RWPE2 (cell line): Measurements from ENCODE around the gene TBCE.

Experiments used
- ATAC-seq: fragments of 200-7000 bp; cut with Tn5 transposase; 3 replicates; pipeline ENCODE4 v1.9.1; 2021; ENCODE audit warnings: low read depth
- DNase-seq: peaks from one replicate; pipeline ENCODE4 v3.0.0-alpha.2; 2020; ENCODE audit warnings: low spot score
- H3K27ac ChIP-seq: fragments of 450-650 bp; 2 replicates; pipeline ENCODE4 v1.5.1; 2017; ENCODE audit warnings: mild to moderate bottlenecking; ENCODE audit not compliant: poor library complexity, severe bottlenecking
- H3K27me3 ChIP-seq: fragments of 250-450 bp; sonication (Bioruptor Pico); 2 replicates; pipeline ENCODE4 v1.5.1; 2021; ENCODE audit warnings: mild to moderate bottlenecking, moderate library complexity; ENCODE audit not compliant: insufficient read depth, poor library complexity, severe bottlenecking
- H3K36me3 ChIP-seq: fragments of 250-450 bp; sonication (Bioruptor Pico); 2 replicates; pipeline ENCODE4 v1.5.1; 2020; ENCODE audit warnings: low read depth, mild to moderate bottlenecking, moderate library complexity
- H3K4me1 ChIP-seq: fragments of 250-450 bp; sonication (Bioruptor Pico); 2 replicates; pipeline ENCODE4 v1.5.1; 2021; ENCODE audit warnings: mild to moderate bottlenecking, moderate library complexity; ENCODE audit not compliant: insufficient read depth, poor library complexity, severe bottlenecking
- H3K4me3 ChIP-seq: fragments of 250-450 bp; sonication (Bioruptor Pico); 2 replicates; pipeline ENCODE4 v1.5.1; 2021; ENCODE audit warnings: mild to moderate bottlenecking, moderate library complexity; ENCODE audit not compliant: severe bottlenecking
- H3K9me3 ChIP-seq: fragments of 250-450 bp; sonication (Bioruptor Pico); 2 replicates; pipeline ENCODE4 v1.5.1; 2021; ENCODE audit warnings: mild to moderate bottlenecking, moderate library complexity; ENCODE audit not compliant: severe bottlenecking
- TF ChIP-seq, protein P1 (sequence below): fragments of 450-650 bp; IDR thresholded peaks from one replicate; pipeline ENCODE4 v1.5.1; 2017; ENCODE audit warnings: mild to moderate bottlenecking, moderate library complexity; ENCODE audit not compliant: poor library complexity, severe bottlenecking

The TBCE gene

DNA sequence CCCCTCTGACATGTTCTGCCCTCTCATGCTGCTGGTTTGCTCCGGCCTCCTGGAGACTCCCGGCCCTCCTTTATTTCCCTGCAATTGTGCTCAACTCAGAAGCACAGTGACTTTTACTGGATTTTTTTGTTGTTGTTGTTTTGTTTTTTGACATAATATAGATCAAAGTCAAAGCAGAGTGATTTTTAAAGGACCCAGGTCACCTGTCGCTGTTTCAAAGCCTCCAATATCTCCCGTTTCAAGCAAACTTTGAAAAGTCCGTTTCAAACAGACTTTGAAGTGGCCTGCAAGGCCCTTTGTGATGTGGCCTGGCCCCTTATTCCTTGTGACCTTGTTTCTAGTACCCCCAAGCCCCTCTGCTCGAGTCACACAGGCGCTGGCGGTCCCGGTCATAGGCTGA is 58.1 kb downstream of the TBCE start:
- no peak overlapping the region for H3K27ac ChIP-seq
- H3K9me3 ChIP-seq: no peaks in the 10 kb centered on the region
- H3K4me1 ChIP-seq: no peaks in the 10 kb centered on the region
- no peak overlapping the region for H3K4me3 ChIP-seq
- no peak for DNase-seq
- no peak for ATAC-seq
- TF ChIP-seq, protein P1, sequence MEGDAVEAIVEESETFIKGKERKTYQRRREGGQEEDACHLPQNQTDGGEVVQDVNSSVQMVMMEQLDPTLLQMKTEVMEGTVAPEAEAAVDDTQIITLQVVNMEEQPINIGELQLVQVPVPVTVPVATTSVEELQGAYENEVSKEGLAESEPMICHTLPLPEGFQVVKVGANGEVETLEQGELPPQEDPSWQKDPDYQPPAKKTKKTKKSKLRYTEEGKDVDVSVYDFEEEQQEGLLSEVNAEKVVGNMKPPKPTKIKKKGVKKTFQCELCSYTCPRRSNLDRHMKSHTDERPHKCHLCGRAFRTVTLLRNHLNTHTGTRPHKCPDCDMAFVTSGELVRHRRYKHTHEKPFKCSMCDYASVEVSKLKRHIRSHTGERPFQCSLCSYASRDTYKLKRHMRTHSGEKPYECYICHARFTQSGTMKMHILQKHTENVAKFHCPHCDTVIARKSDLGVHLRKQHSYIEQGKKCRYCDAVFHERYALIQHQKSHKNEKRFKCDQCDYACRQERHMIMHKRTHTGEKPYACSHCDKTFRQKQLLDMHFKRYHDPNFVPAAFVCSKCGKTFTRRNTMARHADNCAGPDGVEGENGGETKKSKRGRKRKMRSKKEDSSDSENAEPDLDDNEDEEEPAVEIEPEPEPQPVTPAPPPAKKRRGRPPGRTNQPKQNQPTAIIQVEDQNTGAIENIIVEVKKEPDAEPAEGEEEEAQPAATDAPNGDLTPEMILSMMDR: no peak
- H3K27me3 ChIP-seq: no peaks in the 10 kb centered on the region
- no peaks in the 10 kb centered on the region for H3K36me3 ChIP-seq

DNA sequence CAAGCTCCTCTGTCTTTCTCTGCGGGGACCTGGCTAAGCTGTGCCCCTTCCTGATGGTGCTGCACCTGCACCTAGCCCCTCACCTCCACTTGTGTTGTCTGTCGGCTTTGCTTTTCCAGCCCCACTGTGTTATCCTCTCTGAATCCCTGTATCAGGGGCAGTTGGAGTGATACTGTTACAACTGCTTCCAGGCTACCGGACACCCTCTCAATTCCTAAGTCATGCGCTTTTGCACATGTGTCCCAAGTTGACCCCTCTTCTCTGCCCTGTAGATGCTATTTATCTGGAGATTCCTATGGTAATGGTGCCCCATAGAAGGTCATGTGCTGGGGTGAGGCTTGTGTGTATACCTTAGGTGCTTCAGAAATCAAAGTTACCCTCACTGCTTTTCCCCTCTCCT is 58.9 kb downstream of the TBCE start:
- Histone ChIP-seq H3K36me3 (no peaks in the 10 kb centered on the region), H3K27me3 (no peaks in the 10 kb centered on the region), H3K4me3 (no peak overlapping the region), H3K9me3 (no peaks in the 10 kb centered on the region), H3K27ac (no peak overlapping the region), H3K4me1 (no peaks in the 10 kb centered on the region)
- TF ChIP-seq, protein P1: no peak
- ATAC-seq (no peak), DNase-seq (no peak)

DNA sequence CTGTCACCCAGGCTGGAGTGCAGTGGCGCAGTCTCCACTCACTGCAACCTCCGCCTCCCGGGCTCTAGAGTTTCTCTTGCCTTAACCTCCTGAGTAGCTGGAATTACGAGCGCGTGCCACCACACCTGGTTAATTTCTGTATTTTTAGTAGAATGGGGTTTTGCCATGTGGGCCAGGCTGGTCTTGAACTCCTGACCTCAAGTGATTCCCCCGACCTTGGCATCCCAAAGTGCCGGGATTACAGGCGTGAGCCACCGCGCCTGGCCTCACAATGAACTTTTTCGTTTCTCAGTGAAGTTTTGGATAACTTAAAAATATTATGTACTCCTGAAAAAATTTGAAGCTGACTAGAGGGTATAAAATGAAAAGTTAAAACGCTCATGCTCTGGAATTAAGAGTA is 59.5 kb downstream of the TBCE start:
- H3K27me3 ChIP-seq: no peaks in the 10 kb centered on the region
- DNase-seq (no peak), ATAC-seq (no peak)
- H3K27ac ChIP-seq: no peak overlapping the region
- H3K36me3 ChIP-seq: no peaks in the 10 kb centered on the region
- no peaks in the 10 kb centered on the region for H3K4me1 ChIP-seq
- no peak overlapping the region for H3K4me3 ChIP-seq
- H3K9me3 ChIP-seq: no peaks in the 10 kb centered on the region
- TF ChIP-seq, protein P1: no peak

DNA sequence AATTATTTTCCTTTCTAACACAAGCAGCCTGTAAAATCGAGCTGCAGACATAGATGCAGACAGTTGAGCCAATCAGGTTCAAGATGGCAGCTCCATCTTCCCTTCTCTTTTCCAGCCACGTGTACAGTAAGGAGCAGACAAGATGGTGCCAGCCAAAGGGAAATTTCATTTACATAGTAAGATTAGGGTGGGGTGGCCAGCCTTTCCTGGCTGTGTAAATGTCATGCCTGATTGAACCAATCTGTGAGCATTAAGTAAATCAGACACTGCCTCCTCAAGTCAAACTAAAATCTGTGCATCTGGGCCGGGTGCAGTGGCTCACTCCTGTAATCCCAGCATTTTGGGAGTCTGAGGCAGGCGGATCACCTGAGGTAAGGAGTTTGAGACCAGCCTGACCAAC is 60.2 kb downstream of the TBCE start:
- TF ChIP-seq, protein P1: no peak
- Histone ChIP-seq H3K27me3 (no peaks in the 10 kb centered on the region), H3K4me1 (no peaks in the 10 kb centered on the region), H3K36me3 (no peaks in the 10 kb centered on the region), H3K9me3 (no peaks in the 10 kb centered on the region), H3K27ac (no peak overlapping the region), H3K4me3 (no peak overlapping the region)
- DNase-seq (no peak), ATAC-seq (no peak)

DNA sequence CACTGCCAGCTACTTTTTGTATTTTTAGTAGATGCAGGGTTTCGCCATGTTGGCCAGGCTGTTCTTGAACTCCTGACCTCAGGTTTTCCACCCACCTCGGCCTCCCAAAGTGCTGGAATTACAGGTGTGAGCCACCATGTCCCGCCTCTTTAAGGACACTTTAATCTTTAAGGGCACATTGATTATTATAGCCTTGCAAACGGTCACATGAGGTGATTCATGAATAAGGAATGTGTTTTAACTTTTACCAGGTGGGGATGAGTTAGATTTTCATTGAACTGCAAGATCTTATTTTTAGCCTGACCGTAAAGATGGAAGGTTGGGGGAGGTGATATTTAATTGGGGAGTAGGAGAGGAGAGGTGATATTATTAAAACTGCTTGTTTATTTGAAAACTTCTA is 61.9 kb downstream of the TBCE start:
- no peak for DNase-seq
- no peak overlapping the region for H3K4me3 ChIP-seq
- no peak overlapping the region for H3K27ac ChIP-seq
- no peaks in the 10 kb centered on the region for H3K9me3 ChIP-seq
- ATAC-seq: no peak
- TF ChIP-seq, protein P1: no peak
- no peaks in the 10 kb centered on the region; the same call in 1 of the 2 replicates for H3K36me3 ChIP-seq
- no peaks in the 10 kb centered on the region for H3K27me3 ChIP-seq
- H3K4me1 ChIP-seq: no peaks in the 10 kb centered on the region
